GM10248 (cell line): Measurements from ENCODE around the gene SLC25A22.

Experiments used
- CTCF ChIA-PET: fragments of 300-600 bp; sonication (Branson Sonifier 250); formaldehyde crosslinking; extraction: SDS; loops from one replicate; lab custom pipeline; 2021; ENCODE audit warnings: antibody characterized with exemption; lab: Yijun Ruan, JAX
- POLR2A ChIA-PET: fragments of 350-650 bp; sonication (Branson Sonifier 250); formaldehyde crosslinking; extraction: SDS; loops from one replicate; lab custom pipeline; 2020; ENCODE audit warnings: antibody characterized with exemption; lab: Yijun Ruan, JAX
- DNase-seq: peaks from one replicate; pipeline ENCODE4 v3.0.0; 2012; ENCODE audit errors: extremely low spot score
- CTCF ChIP-seq: IDR thresholded peaks from 2 replicates; pipeline ENCODE4 v1.5.1; 2012; ENCODE audit warnings: mild to moderate bottlenecking, low read depth; ENCODE audit errors: extremely low read depth, missing control alignments, control extremely low read depth

The SLC25A22 gene

GRCh38 chr11:782264-783174 is 15.6 kb downstream of the SLC25A22 start:
- no peak for TF ChIP-seq CTCF
- ChIA-PET POLR2A (no interaction called here), CTCF (interaction anchor here (1.5 to 2.0 kb wide), 2 partner anchors 14 to 47 kb away, joined by 4 to 12 read pairs; no protein-coding TSS in a partner anchor)
- DNase-seq = no peak

GRCh38 chr11:779955-780532 is 18.0 kb downstream of the SLC25A22 start:
- ChIA-PET CTCF (no interaction called here), POLR2A (no interaction called here)
- no peak for DNase-seq
- TF ChIP-seq CTCF = no peak

- TF ChIP-seq CTCF = no peak
- CTCF ChIA-PET = interaction anchor here (2.7 kb wide), 1 partner anchor 11 kb away, joined by 10 read pairs; the partner anchor contains the start of gene CEND1
- no peak for DNase-seq
- POLR2A ChIA-PET = no interaction called here
These were observed 18.8 kb downstream of the SLC25A22 start for GRCh38 chr11:778976-779954.

- ChIA-PET POLR2A (interaction anchor here (0.5 to 0.7 kb wide), 2 partner anchors 61 to 148 kb away, joined by 4 read pairs; no protein-coding TSS in a partner anchor), CTCF (interaction anchor here (2.7 to 2.8 kb wide), 2 partner anchors 12 to 13 kb away, joined by 10 to 11 read pairs; partner anchors contain the start of gene CEND1)
- peak; percentile 100 for DNase-seq
- no peak for TF ChIP-seq CTCF
These were observed 20.5 kb downstream of the SLC25A22 start, which contains the start of gene GATD1 for GRCh38 chr11:777288-778255. TSS of gene GATD1 (minus strand) at chr11:777487. CDS start at chr11:777462, 25 bp downstream.

GRCh38 chr11:776561-777287 is 21.4 kb downstream of the SLC25A22 start:
- DNase-seq = peak; percentile 39
- ChIA-PET POLR2A (no interaction called here), CTCF (interaction anchor here (1.0 to 2.8 kb wide), 4 partner anchors 11 to 53 kb away, joined by 3 to 11 read pairs (median 8); partner anchors contain the start of gene CEND1)
- TF ChIP-seq CTCF = no peak
